Fibroblast of the aortic adventitia (primary cell): Measurements from ENCODE around the gene PGP. TPM values are rescaled to one million over a fixed set of nuclear protein-coding genes. Genes with fewer than 3 reads are reported as not detected.

Experiments
- DNase-seq: peaks from one replicate; pipeline ENCODE4 v3.0.0-alpha.2; 2010; ENCODE audit warnings: low read depth
- H3K4me3 ChIP-seq: 2 replicates; pipeline ENCODE4 v1.5.1; 2011; ENCODE audit warnings: low read depth, mild to moderate bottlenecking, control low read depth, low read length, moderate library complexity
- CTCF ChIP-seq: IDR thresholded peaks from 2 replicates; pipeline ENCODE4 v1.5.1; 2011; ENCODE audit warnings: mild to moderate bottlenecking, low read length, control low read depth, inconsistent platforms; ENCODE audit not compliant: insufficient read depth
- total RNA-seq: library from RNA; depleted of rRNA; stranded (reverse); fragments of >200 nt; gene quantifications from 2 replicates; pipeline ENCODE4 v1.2.3, GENCODE V29; 2012; ENCODE audit warnings: low replicate concordance

Gene PGP
- total RNA-seq, 1 donor = 11.3 TPM

- H3K4me3 ChIP-seq = no peak overlapping the region
- no peak for TF ChIP-seq CTCF
- DNase-seq = no peak
These were observed 35.1 kb downstream of the PGP start for GRCh38 chr16:2179576-2179975.

GRCh38 chr16:2179107-2179501 lies 35.5 kb downstream of the PGP start:
- DNase-seq = no peak
- no peak for TF ChIP-seq CTCF
- H3K4me3 ChIP-seq = no peak overlapping the region

GRCh38 chr16:2178321-2179106 lies 36.1 kb downstream of the PGP start:
- no peak overlapping the region for H3K4me3 ChIP-seq
- no peak for TF ChIP-seq CTCF
- no peak for DNase-seq

- no peak for DNase-seq
- H3K4me3 ChIP-seq = no peak overlapping the region
- no peak for TF ChIP-seq CTCF
These were observed 37.1 kb downstream of the PGP start for GRCh38 chr16:2177561-2177960.

- TF ChIP-seq CTCF = no peak
- DNase-seq = no peak
- H3K4me3 ChIP-seq = no peak overlapping the region
These were observed 37.5 kb downstream of the PGP start for GRCh38 chr16:2177101-2177500.

- TF ChIP-seq CTCF = no peak
- DNase-seq = no peak
- no peak overlapping the region for H3K4me3 ChIP-seq
These were observed 38.6 kb downstream of the PGP start for GRCh38 chr16:2176047-2176446.

GRCh38 chr16:2175454-2175853 lies 39.2 kb downstream of the PGP start:
- DNase-seq = no peak
- H3K4me3 ChIP-seq = no peak overlapping the region

More at GRCh38 chr16:2175454-2175853, 39.2 kb downstream of the PGP start:
- TF ChIP-seq CTCF = no peak
